Ectodermal cell (in vitro differentiated cells): Measurements from ENCODE around the gene MISFA.

Source experiments
- H3K27ac ChIP-seq: 2 replicates; pipeline ENCODE4 v1.7.0; 2013; ENCODE audit warnings: mild to moderate bottlenecking, low read depth, low read length; ENCODE audit not compliant: insufficient read depth, poor library complexity, severe bottlenecking
- H3K27me3 ChIP-seq: 2 replicates; pipeline ENCODE4 v1.7.0; 2013; ENCODE audit warnings: mild to moderate bottlenecking, low read length; ENCODE audit not compliant: insufficient read depth, control insufficient read depth, poor library complexity, severe bottlenecking
- H3K36me3 ChIP-seq: one replicate; pipeline ENCODE4 v1.7.0; 2013; ENCODE audit warnings: low read length; ENCODE audit not compliant: control insufficient read depth, insufficient read depth
- H3K4me1 ChIP-seq: one replicate; pipeline ENCODE4 v1.7.0; 2013; ENCODE audit warnings: low read length; ENCODE audit not compliant: control insufficient read depth, insufficient read depth
- H3K4me3 ChIP-seq: 2 replicates; pipeline ENCODE4 v1.7.0; 2013; ENCODE audit warnings: low read depth, low read length, control low read depth; ENCODE audit not compliant: insufficient read depth
- H3K9me3 ChIP-seq: 2 replicates; pipeline ENCODE4 v1.7.0; 2013; ENCODE audit warnings: mild to moderate bottlenecking, low read length, moderate library complexity; ENCODE audit not compliant: control insufficient read depth
- WGBS, 2 experiments: methylation state at CpG; one replicate each; pipeline ENCODE4 v1.1.7; 2013; ENCODE audit warnings: missing lambda C conversion rate in 2 of 2; 5-methylcytosine and 5-hydroxymethylcytosine counted together

MISFA gene

GRCh38 chr11:18615628-18616392 lies 16.2 kb downstream of the MISFA start:
- H3K4me1 ChIP-seq, result no peaks in the 10 kb centered on the region

GRCh38 chr11:18617688-18618341 lies 18.2 kb downstream of the MISFA start:
- H3K4me3 ChIP-seq, result no peak overlapping the region
- no peaks in the 10 kb centered on the region for H3K9me3 ChIP-seq
- H3K4me1 ChIP-seq, result no peaks in the 10 kb centered on the region
- H3K27me3 ChIP-seq, result no peaks in the 10 kb centered on the region
- peaks cover 12% of the 10 kb centered on the region for H3K36me3 ChIP-seq
- WGBS, 2 experiments, result 87 to 91% methylated on average over 8 to 10 of the region's 10 CpGs
- no peak overlapping the region for H3K27ac ChIP-seq

More at GRCh38 chr11:18615628-18616392, 16.2 kb downstream of the MISFA start:
- H3K4me3 ChIP-seq, result no peak overlapping the region
- 92 to 96% methylated on average over 11 of the region's 11 CpGs for WGBS, 2 experiments
- no peaks in the 10 kb centered on the region for H3K9me3 ChIP-seq
- H3K36me3 ChIP-seq, result peaks cover 12% of the 10 kb centered on the region
- H3K27ac ChIP-seq, result no peak overlapping the region
- H3K27me3 ChIP-seq, result no peaks in the 10 kb centered on the region

- Histone ChIP-seq H3K27me3 (no peaks in the 10 kb centered on the region), H3K27ac (no peak overlapping the region), H3K4me1 (no peaks in the 10 kb centered on the region), H3K4me3 (no peak overlapping the region), H3K36me3 (peaks cover 12% of the 10 kb centered on the region), H3K9me3 (no peaks in the 10 kb centered on the region)
- 96 to 97% methylated on average over 3 to 5 of the region's 5 CpGs for WGBS, 2 experiments
Observed at GRCh38 chr11:18618342-18619025, 18.9 kb downstream of the MISFA start.

- H3K36me3 ChIP-seq, result no peaks in the 10 kb centered on the region
- no peaks in the 10 kb centered on the region for H3K9me3 ChIP-seq
- H3K27me3 ChIP-seq, result no peaks in the 10 kb centered on the region
- H3K4me1 ChIP-seq, result no peaks in the 10 kb centered on the region
- no peak overlapping the region for H3K27ac ChIP-seq
- H3K4me3 ChIP-seq, result no peak overlapping the region
- 94 to 96% methylated on average over 1 to 2 of the region's 2 CpGs for WGBS, 2 experiments
Observed at GRCh38 chr11:18623707-18624106, 24.1 kb downstream of the MISFA start.

GRCh38 chr11:18624161-18624560 lies 24.6 kb downstream of the MISFA start:
- H3K27me3 ChIP-seq, result no peaks in the 10 kb centered on the region
- H3K27ac ChIP-seq, result no peak overlapping the region
- H3K9me3 ChIP-seq, result no peaks in the 10 kb centered on the region
- WGBS, 2 experiments, result 93 to 100% methylated on average over 1 of the region's 1 CpG
- H3K36me3 ChIP-seq, result no peaks in the 10 kb centered on the region
- no peaks in the 10 kb centered on the region for H3K4me1 ChIP-seq
- no peak overlapping the region for H3K4me3 ChIP-seq

- Histone ChIP-seq H3K27me3 (peaks cover 2% of the 10 kb centered on the region), H3K4me3 (peak overlapping the region; percentile 97), H3K27ac (no peak overlapping the region), H3K36me3 (no peaks in the 10 kb centered on the region), H3K9me3 (no peaks in the 10 kb centered on the region), H3K4me1 (no peaks in the 10 kb centered on the region)
- WGBS, 2 experiments, result 34 to 58% methylated on average over 1 to 2 of the region's 2 CpGs
Observed at GRCh38 chr11:18632841-18633240, 33.3 kb downstream of the MISFA start.

GRCh38 chr11:18633256-18634139 lies 33.9 kb downstream of the MISFA start:
- Histone ChIP-seq H3K4me1 (no peaks in the 10 kb centered on the region), H3K4me3 (peak overlapping the region; percentile 97), H3K27me3 (peaks cover 4% of the 10 kb centered on the region), H3K27ac (peak overlapping the region; percentile 59), H3K36me3 (no peaks in the 10 kb centered on the region), H3K9me3 (no peaks in the 10 kb centered on the region)
- WGBS, 2 experiments, result 17 to 19% methylated on average over 31 of the region's 31 CpGs

GRCh38 chr11:18634140-18635032 lies 34.8 kb downstream of the MISFA start, which contains the start of gene SPTY2D1:
Gene SPTY2D1, minus strand, starts transcription at chr11:18634342. Its CDS starts 85 bp downstream, at chr11:18634257.
- peaks cover 4% of the 10 kb centered on the region for H3K27me3 ChIP-seq
- H3K4me3 ChIP-seq, result peak within 1 kb of the TSS; percentile 97
- no peaks in the 10 kb centered on the region for H3K4me1 ChIP-seq
- peak within 1 kb of the TSS; percentile 89 for H3K27ac ChIP-seq
- H3K36me3 ChIP-seq, result no peaks in the 10 kb centered on the region
- WGBS, 2 experiments, result 0 to 1% methylated on average over 60 of the region's 60 CpGs
- H3K9me3 ChIP-seq, result no peaks in the 10 kb centered on the region

- whole genome bisulfite sequencing, 2 experiments, result 84 to 85% methylated on average over 1 of the region's 1 CpG
- H3K4me1 ChIP-seq, result no peaks in the 10 kb centered on the region
- H3K4me3 ChIP-seq, result no peak overlapping the region
- H3K27me3 ChIP-seq, result peaks cover 4% of the 10 kb centered on the region
- H3K36me3 ChIP-seq, result no peaks in the 10 kb centered on the region
- H3K9me3 ChIP-seq, result no peaks in the 10 kb centered on the region
- H3K27ac ChIP-seq, result no peak overlapping the region
Observed at GRCh38 chr11:18641677-18642076, 42.1 kb downstream of the MISFA start.
